A549 (cell line): ENCODE measurements around the gene NPIPA2. TPM values are rescaled to one million over a fixed set of nuclear protein-coding genes. Genes with fewer than 3 reads are reported as not detected.
"Not testable (repeated sequence)": the region's sequence is repeated elsewhere in the genome, so short reads cannot be mapped to it uniquely, and the experiment has no call there.

ENCODE experiments used
- ATAC-seq, 2 experiments: fragments of 200-7000 bp in 1 of 2; fragments of >200 bp in 1 of 2; cut with Nextera tagmentation in 1 of 2; cut with Tn5 transposase in 1 of 2; 3 replicates each; pipeline versions ENCODE4 v1.8.0 to v1.9.1; 2018 to 2020; ENCODE audit warnings: mild to moderate bottlenecking in 1 of 2, moderate library complexity in 1 of 2
- CTCF ChIA-PET: fragments of 300-600 bp; sonication (Branson Sonifier 250); formaldehyde crosslinking; extraction: SDS; loops from one replicate; lab custom pipeline; 2021; ENCODE audit warnings: antibody characterized with exemption, inconsistent platforms; lab: Yijun Ruan, JAX
- POLR2A ChIA-PET: fragments of 350-600 bp; formaldehyde crosslinking; extraction: SDS; loops from one replicate; lab custom pipeline; 2021; ENCODE audit warnings: antibody characterized with exemption, inconsistent platforms; lab: Yijun Ruan, JAX
- DNase-seq, 2 experiments: peaks; one replicate each; pipeline versions ENCODE4 v3.0.0 to v3.0.0-alpha.2; 2011 to 2016; ENCODE audit warnings: low read depth in 1 of 2, low spot score in 1 of 2
- FAIRE-seq: peaks from 2 replicates; lab custom pipeline; 2011; peaks lifted over from hg19 to GRCh38; lab: Jason Lieb, UNC
- H3K27ac ChIP-seq, 2 experiments: fragments of >200 bp; sonication (Bioruptor Twin); formaldehyde crosslinking; 3 replicates each; pipeline ENCODE4 v1.5.1; 2016 to 2017
- H3K4me1 ChIP-seq: fragments of >200 bp; sonication (Bioruptor Twin); formaldehyde crosslinking; 3 replicates; pipeline ENCODE4 v1.6.1; 2016
- H3K4me2 ChIP-seq: fragments of >200 bp; sonication (Bioruptor Twin); formaldehyde crosslinking; 3 replicates; pipeline ENCODE4 v1.6.1; 2016
- H3K4me3 ChIP-seq: fragments of >200 bp; sonication (Bioruptor Twin); formaldehyde crosslinking; 3 replicates; pipeline ENCODE4 v1.5.1; 2016
- H3K9me3 ChIP-seq: fragments of >200 bp; sonication (Bioruptor Twin); formaldehyde crosslinking; 3 replicates; pipeline ENCODE4 v1.6.1; 2016
- WGBS: methylation state at CpG from one replicate; pipeline ENCODE4 v1.1.6; 2017; ENCODE audit errors: missing lambda C conversion rate; 5-methylcytosine and 5-hydroxymethylcytosine counted together
- polyA plus RNA-seq, 4 experiments: library from polyadenylated mRNA; depleted of rRNA in 3 of 4; stranded (reverse); fragments of >200 nt; fragmentation: RNase III in 1 of 4; extraction: RNeasy Plus Mini Kit Qiagen cat#74134 plus additional on column Dnase treatment in 1 of 4; gene quantifications; 2 replicates in 3 of 4; 3 replicates in 1 of 4; pipeline ENCODE4 v1.2.3, GENCODE V29; 2011 to 2017

Gene NPIPA2
- polyA plus RNA-seq, 2 of the 4 experiments (the other 2 are of a cell fraction), result 1.8 to 3.7 TPM

GRCh38 chr16:14776763-14777162 lies 34.4 kb downstream of the NPIPA2 start:
- H3K4me2 ChIP-seq, DNase-seq, FAIRE-seq, H3K27ac ChIP-seq, H3K9me3 ChIP-seq, POLR2A ChIA-PET, H3K4me1 ChIP-seq, H3K4me3 ChIP-seq, CTCF ChIA-PET: not testable (repeated sequence)
- peak; percentile 74 to 87; a peak in 5 of 6 replicates for ATAC-seq
- no CpG with 5 or more reads among the region's 6 CpGs for WGBS

DNA sequence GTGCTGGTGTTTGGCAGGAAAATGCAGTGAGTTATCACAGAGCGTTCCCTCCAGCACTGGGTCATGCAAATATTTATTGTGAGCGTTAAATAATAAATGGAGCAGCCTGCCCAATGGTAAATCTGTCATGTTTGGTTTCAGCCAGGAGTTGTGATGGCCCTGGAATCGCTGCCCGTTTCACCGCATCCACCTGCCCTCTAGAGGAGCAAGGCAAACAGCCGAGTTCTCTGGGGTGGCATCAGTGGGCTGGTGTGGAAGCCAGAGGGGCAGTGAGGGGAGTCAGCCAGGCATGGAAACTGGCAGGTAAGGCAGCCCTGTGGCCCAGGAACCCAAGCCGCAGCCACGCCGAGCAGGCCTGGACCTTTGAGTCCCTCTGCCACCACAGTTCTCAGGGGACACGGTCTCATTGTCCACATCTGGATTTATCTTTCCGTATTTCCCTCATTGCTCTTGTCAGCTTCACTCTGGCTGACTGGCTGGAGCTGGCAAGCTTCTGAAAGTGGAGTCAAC lies 37.1 kb downstream of the NPIPA2 start:
- ATAC-seq, result peak in 1 of 2 experiments; percentile 36; a peak in 1 of 6 replicates
- CTCF ChIA-PET, H3K4me2 ChIP-seq, H3K4me3 ChIP-seq, H3K9me3 ChIP-seq, FAIRE-seq, H3K4me1 ChIP-seq, DNase-seq, POLR2A ChIA-PET, H3K27ac ChIP-seq: not testable (repeated sequence)
- 71% methylated on average over 4 of the region's 11 CpGs for WGBS

GRCh38 chr16:14786180-14786579 lies 43.8 kb downstream of the NPIPA2 start:
- H3K4me1 ChIP-seq, DNase-seq, H3K9me3 ChIP-seq, H3K4me2 ChIP-seq, ATAC-seq, POLR2A ChIA-PET, CTCF ChIA-PET, H3K4me3 ChIP-seq, FAIRE-seq, H3K27ac ChIP-seq: not testable (repeated sequence)
- WGBS, result no CpG with 5 or more reads among the region's 1 CpG

DNA sequence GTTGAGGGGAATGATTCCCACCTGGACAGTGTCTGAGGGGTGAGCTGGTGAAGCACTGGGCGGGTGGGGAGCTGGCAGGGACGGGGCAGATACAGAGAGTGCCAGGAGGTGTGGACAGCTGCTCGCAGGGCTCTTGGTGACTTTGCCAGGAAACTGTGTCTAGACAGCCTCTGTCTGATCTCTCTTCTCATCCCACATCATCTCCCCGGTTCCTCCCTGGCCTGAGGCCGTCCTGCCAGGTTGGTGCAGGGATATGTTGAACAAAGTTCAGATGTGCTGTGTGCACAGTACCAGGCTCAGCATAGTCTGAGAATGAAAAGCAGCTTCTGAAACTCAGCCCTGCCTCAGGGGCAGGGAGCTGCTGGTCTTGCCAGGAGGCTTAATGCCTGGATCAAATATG lies 47.2 kb downstream of the NPIPA2 start:
- H3K27ac ChIP-seq, H3K4me1 ChIP-seq, POLR2A ChIA-PET, DNase-seq, CTCF ChIA-PET, H3K4me3 ChIP-seq, H3K9me3 ChIP-seq, FAIRE-seq, H3K4me2 ChIP-seq: not testable (repeated sequence)
- WGBS, result no CpG with 5 or more reads among the region's 5 CpGs
- peak; percentile 21 to 43; a peak in 3 of 6 replicates for ATAC-seq

DNA sequence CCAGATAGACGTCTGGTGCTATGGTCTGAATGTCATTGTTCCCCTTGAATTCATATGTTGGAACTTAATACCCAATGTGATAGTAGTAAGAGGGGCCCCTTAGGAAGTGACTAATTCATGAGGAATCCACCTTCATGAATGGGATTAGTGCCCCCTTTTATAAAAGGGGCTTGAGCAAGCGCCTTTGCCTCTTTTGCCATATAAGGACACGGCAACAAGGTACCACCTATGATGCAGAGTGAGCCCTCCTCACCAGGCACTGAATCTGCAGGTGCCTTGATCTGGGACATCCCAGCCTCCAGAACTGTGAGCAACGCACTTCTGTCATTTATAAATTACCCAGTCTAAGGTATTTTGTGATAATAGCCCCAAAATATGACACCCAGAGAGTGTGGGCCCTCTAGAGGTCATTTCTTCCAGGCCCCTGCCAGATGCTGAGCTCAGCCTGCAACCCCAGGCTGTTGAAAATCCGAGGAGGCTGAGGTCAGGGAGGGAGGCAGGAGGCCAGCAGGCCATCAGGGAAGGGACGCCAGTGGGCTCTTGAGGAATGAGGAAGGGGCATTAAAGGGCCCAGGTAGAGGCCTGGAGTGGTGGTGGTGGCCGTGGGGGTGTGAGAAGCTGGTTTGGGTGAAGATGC lies 48.1 kb downstream of the NPIPA2 start:
- H3K4me3 ChIP-seq, CTCF ChIA-PET, H3K4me2 ChIP-seq, H3K27ac ChIP-seq, H3K4me1 ChIP-seq, H3K9me3 ChIP-seq, FAIRE-seq, POLR2A ChIA-PET, DNase-seq: not testable (repeated sequence)
- peak in 1 of 2 experiments; percentile 47; a peak in 1 of 6 replicates for ATAC-seq
- no CpG with 5 or more reads among the region's 7 CpGs for WGBS

GRCh38 chr16:14792914-14793313 lies 50.6 kb downstream of the NPIPA2 start:
- H3K4me3 ChIP-seq, DNase-seq, FAIRE-seq, H3K4me1 ChIP-seq, ATAC-seq, POLR2A ChIA-PET, CTCF ChIA-PET, H3K4me2 ChIP-seq, H3K9me3 ChIP-seq, H3K27ac ChIP-seq: not testable (repeated sequence)
- WGBS, result no CpG with 5 or more reads among the region's 2 CpGs

DNA sequence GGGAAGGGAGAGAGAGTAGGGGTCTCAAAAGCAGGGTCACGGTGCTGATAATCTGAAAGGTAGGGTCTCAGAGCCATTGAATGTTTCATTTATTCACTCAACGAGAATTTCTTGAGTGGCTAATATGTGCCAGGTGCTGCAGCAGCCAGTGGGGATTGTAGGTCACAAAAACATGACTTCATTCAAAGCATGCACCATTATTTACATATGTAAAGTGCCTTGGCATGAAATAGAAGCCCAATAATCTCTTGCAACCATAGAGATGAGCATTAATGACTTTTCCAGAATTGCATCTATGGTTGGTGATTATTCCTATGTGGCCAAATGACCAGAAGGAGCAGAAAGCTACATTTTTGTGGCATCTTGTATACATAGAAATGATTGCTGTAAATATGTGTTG lies 55.2 kb downstream of the NPIPA2 start:
- WGBS, result no CpG with 5 or more reads among the region's 2 CpGs
- DNase-seq, H3K27ac ChIP-seq, FAIRE-seq, CTCF ChIA-PET, H3K4me1 ChIP-seq, ATAC-seq, POLR2A ChIA-PET, H3K9me3 ChIP-seq, H3K4me3 ChIP-seq, H3K4me2 ChIP-seq: not testable (repeated sequence)

DNA sequence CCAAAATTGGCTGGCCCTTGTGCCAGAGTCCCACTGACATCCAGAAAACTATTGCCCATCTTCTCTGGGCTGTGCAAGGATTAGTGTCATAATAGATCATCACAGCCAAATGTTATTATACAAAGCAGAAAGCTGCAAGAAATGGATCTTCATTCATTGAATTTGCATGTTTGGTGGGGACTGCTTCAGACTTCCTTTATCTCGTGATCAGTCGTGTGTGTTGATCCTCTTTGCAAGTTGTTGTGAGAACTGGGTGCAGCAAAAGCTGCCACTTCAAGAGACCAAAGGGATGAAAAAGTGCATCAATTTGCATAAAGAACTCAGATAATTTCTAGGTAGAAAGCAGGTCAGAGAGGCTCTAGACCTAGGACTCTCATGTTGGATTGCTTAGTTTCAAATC lies 61.2 kb downstream of the NPIPA2 start:
- FAIRE-seq, H3K4me2 ChIP-seq, H3K9me3 ChIP-seq, H3K27ac ChIP-seq, H3K4me1 ChIP-seq, POLR2A ChIA-PET, DNase-seq, H3K4me3 ChIP-seq, ATAC-seq, CTCF ChIA-PET: not testable (repeated sequence)
- no CpG with 5 or more reads among the region's 2 CpGs for WGBS

DNA sequence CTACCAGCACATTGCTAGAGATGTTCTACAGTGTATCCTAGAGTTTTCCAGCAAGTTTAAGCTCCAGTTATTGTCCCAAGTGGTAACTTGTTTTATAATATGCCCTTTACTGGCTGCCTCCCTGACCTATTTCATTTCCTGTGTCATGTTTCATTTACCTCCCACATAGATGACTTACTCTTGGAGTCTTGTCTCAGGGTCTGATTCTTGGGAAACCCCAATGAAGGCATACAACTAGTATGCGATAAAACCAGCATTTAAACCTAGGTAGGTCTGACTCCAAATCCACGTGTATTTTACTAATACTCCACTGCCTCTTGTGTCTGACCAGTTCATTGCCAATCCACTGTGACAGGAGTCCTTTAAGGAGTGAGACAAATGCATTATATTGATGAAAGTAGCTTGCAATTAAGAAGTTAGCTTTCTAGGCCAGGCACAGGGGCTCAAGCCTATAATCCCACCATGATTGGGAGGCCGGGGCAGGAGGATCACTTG lies 64.9 kb downstream of the NPIPA2 start:
- H3K9me3 ChIP-seq, POLR2A ChIA-PET, ATAC-seq, DNase-seq, H3K4me1 ChIP-seq, FAIRE-seq, H3K4me2 ChIP-seq, H3K4me3 ChIP-seq, H3K27ac ChIP-seq, CTCF ChIA-PET: not testable (repeated sequence)
- WGBS, result 34% methylated on average over 3 of the region's 3 CpGs

GRCh38 chr16:14813890-14814289 lies 71.6 kb downstream of the NPIPA2 start:
- FAIRE-seq, H3K9me3 ChIP-seq, H3K4me2 ChIP-seq, H3K27ac ChIP-seq, ATAC-seq, POLR2A ChIA-PET, H3K4me1 ChIP-seq, H3K4me3 ChIP-seq, CTCF ChIA-PET, DNase-seq: not testable (repeated sequence)
- 78% methylated on average over 3 of the region's 3 CpGs for WGBS
